ENCODE measurements around the gene ABI2.

Gene ABI2

DNA sequence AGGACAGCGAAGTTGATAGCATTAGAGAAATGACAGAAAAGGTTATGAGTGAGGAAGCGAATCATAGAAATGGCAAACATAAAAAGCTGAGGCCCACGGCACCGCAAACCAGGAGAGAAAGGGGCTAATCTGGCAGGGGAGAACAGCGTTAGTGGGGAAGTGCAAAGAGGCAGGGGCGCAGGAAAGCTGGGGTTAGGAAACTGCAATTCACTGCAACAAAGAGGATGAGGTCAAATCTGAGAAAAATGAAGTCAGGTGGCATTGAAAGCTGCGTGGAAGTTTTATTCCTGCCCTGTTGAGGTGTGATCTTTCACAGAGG is 653 bp upstream of the ABI2 start:
- TF ChIP-seq, protein P1, sequence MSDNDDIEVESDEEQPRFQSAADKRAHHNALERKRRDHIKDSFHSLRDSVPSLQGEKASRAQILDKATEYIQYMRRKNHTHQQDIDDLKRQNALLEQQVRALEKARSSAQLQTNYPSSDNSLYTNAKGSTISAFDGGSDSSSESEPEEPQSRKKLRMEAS (IDR thresholded peaks at IDR 0.05), result no peak
- no peak for TF ChIP-seq CREB1 (IDR thresholded peaks at IDR 0.05; ENCODE audit: low read depth)
- no peak for TF ChIP-seq FOXM1 (IDR thresholded peaks at IDR 0.05; ENCODE audit: borderline replicate concordance, low read depth)

DNA sequence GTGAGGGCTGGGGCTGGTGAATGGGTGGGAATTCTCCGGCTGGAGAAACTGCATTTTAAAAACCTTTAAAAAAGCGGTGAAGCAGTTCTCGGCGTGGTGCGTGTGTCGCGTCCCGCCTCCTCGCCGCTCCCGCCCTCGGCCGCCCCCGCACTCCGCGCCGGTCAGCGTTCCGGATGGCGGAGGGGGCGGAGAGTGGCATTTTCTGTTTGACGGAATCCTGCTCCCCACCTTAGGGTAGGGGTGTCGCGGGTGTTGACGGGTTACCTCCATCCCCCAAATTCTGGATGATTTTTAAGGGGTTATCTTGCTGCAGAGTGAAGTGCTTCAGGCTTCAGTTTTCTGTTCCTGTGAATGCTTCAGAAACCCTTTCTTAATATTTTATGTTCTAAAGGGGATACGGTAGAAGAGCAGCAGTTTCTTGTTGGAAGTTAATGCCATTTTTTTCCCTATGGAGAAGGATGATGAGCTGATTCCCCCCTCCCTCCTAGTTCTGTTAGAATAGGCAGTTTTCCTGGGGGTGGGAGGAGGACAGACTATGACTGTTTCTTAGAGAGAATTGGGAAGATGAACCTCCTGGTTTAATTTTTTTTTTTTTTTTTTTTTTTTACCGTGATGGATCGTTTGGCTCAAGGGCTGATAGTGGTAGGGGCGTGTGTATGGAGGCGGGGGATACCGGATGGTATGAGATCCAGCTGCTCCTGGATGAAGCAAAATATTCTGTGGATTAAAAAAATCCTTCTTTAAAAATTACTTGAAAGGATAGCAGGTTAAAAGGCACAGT is 756 bp downstream of the ABI2 start:
- TF ChIP-seq NFIC (IDR thresholded peaks at IDR 0.05) (no peak), EGR1 (IDR thresholded peaks at IDR 0.05) (peak; percentile 100)

DNA sequence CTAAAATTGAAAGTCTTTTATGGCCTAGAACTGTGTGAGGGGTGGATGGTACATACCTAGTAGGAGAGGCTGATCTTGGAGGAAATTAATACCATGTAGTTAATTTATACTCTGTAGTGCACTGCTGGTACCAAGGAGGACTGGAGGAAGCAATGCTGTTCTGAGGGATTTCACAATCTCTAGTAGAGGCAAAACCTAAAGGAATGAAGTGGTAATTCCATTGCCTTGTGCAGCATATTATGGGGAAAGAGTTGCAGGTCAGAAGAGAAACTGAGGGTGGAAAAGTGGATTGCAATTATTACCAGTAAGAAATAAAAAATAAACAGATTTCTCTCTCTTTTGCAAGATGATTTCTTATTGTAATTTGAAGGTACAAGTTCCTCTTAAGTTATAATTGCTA is 2.2 kb downstream of the ABI2 start:
- TF ChIP-seq TEAD4 (IDR thresholded peaks at IDR 0.05) (no peak), CREB1 (IDR thresholded peaks at IDR 0.05; ENCODE audit: low read depth) (no peak), EP300 (IDR thresholded peaks at IDR 0.05; ENCODE audit: borderline replicate concordance) (no peak), TAF1 (IDR thresholded peaks at IDR 0.05; ENCODE audit: low read depth) (no peak), ZBTB7A (IDR thresholded peaks at IDR 0.05; ENCODE audit: low read depth) (no peak), CEBPB (IDR thresholded peaks at IDR 0.05) (no peak), NFIC (IDR thresholded peaks at IDR 0.05) (no peak), TCF12 (IDR thresholded peaks at IDR 0.05; ENCODE audit: low read depth) (no peak), RAD21 (IDR thresholded peaks at IDR 0.05; ENCODE audit: low read depth) (no peak), YY1 (IDR thresholded peaks at IDR 0.05; ENCODE audit: low read depth) (no peak), FOXM1 (IDR thresholded peaks at IDR 0.05; ENCODE audit: borderline replicate concordance, low read depth) (no peak), EGR1 (IDR thresholded peaks at IDR 0.05) (no peak)
- TF ChIP-seq, protein P1 (IDR thresholded peaks at IDR 0.05), result no peak
- TF ChIP-seq, protein P2, sequence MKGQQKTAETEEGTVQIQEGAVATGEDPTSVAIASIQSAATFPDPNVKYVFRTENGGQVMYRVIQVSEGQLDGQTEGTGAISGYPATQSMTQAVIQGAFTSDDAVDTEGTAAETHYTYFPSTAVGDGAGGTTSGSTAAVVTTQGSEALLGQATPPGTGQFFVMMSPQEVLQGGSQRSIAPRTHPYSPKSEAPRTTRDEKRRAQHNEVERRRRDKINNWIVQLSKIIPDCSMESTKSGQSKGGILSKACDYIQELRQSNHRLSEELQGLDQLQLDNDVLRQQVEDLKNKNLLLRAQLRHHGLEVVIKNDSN (IDR thresholded peaks at IDR 0.05), result no peak
- TF ChIP-seq, protein P3, sequence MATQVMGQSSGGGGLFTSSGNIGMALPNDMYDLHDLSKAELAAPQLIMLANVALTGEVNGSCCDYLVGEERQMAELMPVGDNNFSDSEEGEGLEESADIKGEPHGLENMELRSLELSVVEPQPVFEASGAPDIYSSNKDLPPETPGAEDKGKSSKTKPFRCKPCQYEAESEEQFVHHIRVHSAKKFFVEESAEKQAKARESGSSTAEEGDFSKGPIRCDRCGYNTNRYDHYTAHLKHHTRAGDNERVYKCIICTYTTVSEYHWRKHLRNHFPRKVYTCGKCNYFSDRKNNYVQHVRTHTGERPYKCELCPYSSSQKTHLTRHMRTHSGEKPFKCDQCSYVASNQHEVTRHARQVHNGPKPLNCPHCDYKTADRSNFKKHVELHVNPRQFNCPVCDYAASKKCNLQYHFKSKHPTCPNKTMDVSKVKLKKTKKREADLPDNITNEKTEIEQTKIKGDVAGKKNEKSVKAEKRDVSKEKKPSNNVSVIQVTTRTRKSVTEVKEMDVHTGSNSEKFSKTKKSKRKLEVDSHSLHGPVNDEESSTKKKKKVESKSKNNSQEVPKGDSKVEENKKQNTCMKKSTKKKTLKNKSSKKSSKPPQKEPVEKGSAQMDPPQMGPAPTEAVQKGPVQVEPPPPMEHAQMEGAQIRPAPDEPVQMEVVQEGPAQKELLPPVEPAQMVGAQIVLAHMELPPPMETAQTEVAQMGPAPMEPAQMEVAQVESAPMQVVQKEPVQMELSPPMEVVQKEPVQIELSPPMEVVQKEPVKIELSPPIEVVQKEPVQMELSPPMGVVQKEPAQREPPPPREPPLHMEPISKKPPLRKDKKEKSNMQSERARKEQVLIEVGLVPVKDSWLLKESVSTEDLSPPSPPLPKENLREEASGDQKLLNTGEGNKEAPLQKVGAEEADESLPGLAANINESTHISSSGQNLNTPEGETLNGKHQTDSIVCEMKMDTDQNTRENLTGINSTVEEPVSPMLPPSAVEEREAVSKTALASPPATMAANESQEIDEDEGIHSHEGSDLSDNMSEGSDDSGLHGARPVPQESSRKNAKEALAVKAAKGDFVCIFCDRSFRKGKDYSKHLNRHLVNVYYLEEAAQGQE (IDR thresholded peaks at IDR 0.05; ENCODE audit: low read depth), result no peak

DNA sequence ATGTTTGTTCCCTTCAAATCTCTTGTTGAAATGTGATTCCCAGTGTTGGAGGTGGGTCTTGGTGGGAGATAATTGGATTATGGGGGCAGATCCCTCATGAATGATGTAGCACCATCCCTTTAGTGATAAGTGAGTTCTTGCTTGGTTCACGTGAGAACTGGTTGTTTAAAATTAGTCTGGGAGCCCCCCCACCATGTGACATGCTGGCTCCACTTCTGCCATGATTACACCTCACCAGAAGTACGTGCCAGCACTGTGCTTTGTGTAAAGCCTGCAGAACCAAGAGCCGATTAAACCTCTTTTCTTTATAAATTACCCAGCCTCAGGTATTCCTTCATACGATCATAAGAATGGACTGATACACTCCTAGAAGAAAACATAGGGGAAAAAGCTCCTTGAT is 10.1 kb downstream of the ABI2 start:
- no peak for TF ChIP-seq RAD21 (IDR thresholded peaks at IDR 0.05; ENCODE audit: low read depth)
- no peak for TF ChIP-seq CREB1 (IDR thresholded peaks at IDR 0.05; ENCODE audit: low read depth)
- TF ChIP-seq YY1 (IDR thresholded peaks at IDR 0.05; ENCODE audit: low read depth), result no peak
- TF ChIP-seq TEAD4 (IDR thresholded peaks at IDR 0.05), result no peak
- TF ChIP-seq EP300 (IDR thresholded peaks at IDR 0.05; ENCODE audit: borderline replicate concordance), result no peak
- TF ChIP-seq CEBPB (IDR thresholded peaks at IDR 0.05), result no peak
- no peak for TF ChIP-seq ZBTB7A (IDR thresholded peaks at IDR 0.05; ENCODE audit: low read depth)
- TF ChIP-seq TCF12 (IDR thresholded peaks at IDR 0.05; ENCODE audit: low read depth), result no peak
- TF ChIP-seq, protein P3 (IDR thresholded peaks at IDR 0.05; ENCODE audit: low read depth), result no peak
- TF ChIP-seq TAF1 (IDR thresholded peaks at IDR 0.05; ENCODE audit: low read depth), result no peak
- TF ChIP-seq NFIC (IDR thresholded peaks at IDR 0.05), result no peak
- TF ChIP-seq FOXM1 (IDR thresholded peaks at IDR 0.05; ENCODE audit: borderline replicate concordance, low read depth), result no peak
- TF ChIP-seq EGR1 (IDR thresholded peaks at IDR 0.05), result no peak
- TF ChIP-seq, protein P1 (IDR thresholded peaks at IDR 0.05), result no peak
- TF ChIP-seq, protein P2 (IDR thresholded peaks at IDR 0.05), result no peak

DNA sequence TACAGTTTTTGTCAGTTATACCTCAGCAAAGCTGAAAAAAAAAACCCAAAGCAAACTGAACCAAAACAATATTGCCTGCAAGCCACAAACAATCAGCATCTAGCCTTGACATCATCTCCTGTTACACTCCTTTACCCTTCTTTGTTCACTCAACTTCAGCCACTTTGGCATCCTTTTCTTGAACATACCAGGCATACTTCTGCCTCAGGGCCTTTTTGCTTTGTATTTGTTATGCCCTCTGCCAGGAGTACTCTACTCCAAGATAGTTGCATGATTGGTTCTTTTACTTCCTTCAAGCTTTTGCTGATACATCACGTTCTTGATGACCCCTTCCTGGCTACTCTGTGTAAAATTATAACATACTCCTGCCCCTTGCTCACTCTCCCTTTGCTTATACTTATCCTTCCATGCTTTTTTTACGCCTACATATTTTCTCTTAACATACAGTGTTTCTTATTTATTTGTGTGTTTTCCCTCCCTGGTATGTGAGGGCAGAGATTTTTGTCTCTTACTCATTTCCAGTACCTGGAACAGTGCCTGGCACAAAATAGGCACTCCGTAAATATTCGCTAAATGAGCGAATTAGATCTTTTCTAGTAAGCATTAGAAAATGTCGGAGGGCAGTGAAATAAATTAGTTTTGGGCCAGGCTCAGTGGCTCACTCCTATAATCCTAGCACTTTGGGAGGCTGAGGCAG is 12.7 kb downstream of the ABI2 start:
- no peak for TF ChIP-seq TCF12 (IDR thresholded peaks at IDR 0.05; ENCODE audit: low read depth)
- TF ChIP-seq TEAD4 (IDR thresholded peaks at IDR 0.05), result peak; percentile 73

DNA sequence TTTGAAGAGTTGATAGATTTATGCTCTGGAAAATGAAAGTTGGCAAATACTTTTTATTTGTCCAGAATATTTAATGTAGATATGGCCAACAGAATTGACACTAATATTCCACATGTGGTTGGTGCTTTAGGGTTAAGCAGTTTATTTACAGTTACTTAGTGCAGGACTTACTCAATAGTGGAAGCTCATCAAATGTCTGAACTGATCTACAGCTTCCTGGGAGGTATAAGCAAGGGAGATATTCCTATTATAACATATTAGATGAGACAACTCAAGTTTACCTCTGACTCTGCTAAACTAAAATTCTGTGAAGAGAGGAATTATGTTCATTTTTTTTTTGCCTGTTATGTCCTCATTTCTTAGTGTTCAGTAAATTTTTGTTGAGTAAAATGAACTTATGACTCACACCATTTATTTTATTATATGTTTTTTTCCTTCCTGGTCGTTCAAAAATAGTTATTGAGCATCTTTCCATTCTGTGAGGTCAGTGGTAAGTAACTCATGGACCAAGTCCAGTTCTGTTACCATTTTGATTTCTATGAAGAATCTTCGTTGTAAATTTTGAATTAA is 13.6 kb downstream of the ABI2 start:
- TF ChIP-seq ZBTB7A (IDR thresholded peaks at IDR 0.05; ENCODE audit: low read depth) (no peak), EP300 (IDR thresholded peaks at IDR 0.05; ENCODE audit: borderline replicate concordance) (no peak), TCF12 (IDR thresholded peaks at IDR 0.05; ENCODE audit: low read depth) (no peak), TAF1 (IDR thresholded peaks at IDR 0.05; ENCODE audit: low read depth) (no peak), YY1 (IDR thresholded peaks at IDR 0.05; ENCODE audit: low read depth) (no peak), CEBPB (IDR thresholded peaks at IDR 0.05) (no peak), NFIC (IDR thresholded peaks at IDR 0.05) (no peak), TEAD4 (IDR thresholded peaks at IDR 0.05) (no peak), RAD21 (IDR thresholded peaks at IDR 0.05; ENCODE audit: low read depth) (no peak), EGR1 (IDR thresholded peaks at IDR 0.05) (no peak)
- TF ChIP-seq, protein P3 (IDR thresholded peaks at IDR 0.05; ENCODE audit: low read depth), result no peak
- TF ChIP-seq, protein P2 (IDR thresholded peaks at IDR 0.05), result no peak

All from Ishikawa (cell line).